NK-92 treated with Interleukin-12 subunit alpha and Interleukin-12 subunit beta, amount 100 ng/mL, for 24 hours (cell line): Measurements from ENCODE around the gene SAFB2.
"Not testable (repeated sequence)": the region's sequence is repeated elsewhere in the genome, so short reads cannot be mapped to it uniquely, and the experiment has no call there.

Experiments
- DNase-seq: peaks from one replicate; lab custom pipeline; 2025; lab: John Stamatoyannopoulos, UW

Gene SAFB2

DNA sequence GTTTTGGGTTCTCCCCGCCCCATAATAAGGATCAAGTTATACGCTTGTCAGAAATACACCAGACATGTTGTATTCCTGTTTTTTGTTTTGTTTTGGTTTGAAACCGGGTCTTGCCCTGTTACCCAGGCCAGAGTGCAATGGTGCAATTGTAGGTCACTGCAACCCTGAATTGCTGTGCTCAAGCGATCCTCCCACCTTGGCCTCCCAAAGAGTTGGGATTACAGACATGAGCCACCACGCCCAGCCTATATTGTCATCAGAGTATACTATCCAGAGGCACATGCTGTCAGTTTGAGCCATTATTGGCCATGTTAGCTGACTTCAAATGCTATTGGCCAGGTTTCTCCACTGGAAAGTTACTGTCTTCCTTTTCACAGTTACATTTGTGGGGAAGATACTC, 10.1 kb upstream of the SAFB2 start:
- no peak for DNase-seq

DNA sequence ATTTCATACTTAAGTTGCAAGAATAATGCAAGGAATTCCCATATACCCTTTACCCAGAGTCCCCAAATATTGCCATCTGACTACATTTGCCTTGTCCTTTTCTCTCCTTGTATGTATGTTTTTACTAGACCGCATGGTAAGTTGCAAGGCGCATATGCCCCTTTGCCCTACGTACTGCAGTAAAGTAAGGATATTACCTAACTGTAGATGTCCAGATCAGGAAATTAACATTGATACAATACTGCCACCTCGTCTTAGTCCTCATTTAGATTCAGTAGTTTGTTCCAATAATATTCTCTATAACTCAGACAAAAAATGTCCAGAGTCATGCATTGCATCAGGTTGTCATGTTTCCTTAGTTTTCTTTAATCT, 9.7 kb upstream of the SAFB2 start:
- DNase-seq: no peak

DNA sequence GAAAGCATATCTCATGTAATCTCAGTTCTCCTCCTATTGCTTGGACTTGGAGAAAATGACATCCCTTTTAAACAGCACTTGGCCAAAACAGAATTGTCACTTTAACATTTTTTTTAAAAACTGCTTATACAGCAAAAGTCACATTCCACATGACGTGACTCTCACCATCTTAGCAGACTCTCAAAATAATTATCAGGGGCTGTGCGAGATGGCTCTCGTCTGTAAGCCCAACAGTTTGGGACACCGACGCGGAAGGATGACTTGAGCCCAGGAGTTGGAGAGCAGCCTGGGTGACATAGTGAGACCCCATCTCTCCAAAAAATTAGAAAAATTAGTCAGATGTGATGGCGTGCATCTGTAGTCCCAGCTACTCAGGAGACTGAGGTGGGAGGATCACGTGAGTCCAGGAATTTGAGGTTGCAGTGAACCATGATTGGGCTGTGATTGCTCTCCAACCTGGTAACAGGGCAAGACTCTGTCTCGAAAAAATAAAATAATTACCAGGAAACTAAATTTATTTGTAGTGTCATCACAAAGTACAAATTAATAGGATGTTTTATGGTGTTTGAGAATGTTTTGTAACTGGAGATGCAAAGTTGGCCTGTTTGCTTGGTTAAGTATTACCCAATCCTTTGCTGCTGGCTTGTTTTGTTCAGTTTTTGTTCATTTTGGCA, 9.1 kb upstream of the SAFB2 start:
- DNase-seq: no peak

DNA sequence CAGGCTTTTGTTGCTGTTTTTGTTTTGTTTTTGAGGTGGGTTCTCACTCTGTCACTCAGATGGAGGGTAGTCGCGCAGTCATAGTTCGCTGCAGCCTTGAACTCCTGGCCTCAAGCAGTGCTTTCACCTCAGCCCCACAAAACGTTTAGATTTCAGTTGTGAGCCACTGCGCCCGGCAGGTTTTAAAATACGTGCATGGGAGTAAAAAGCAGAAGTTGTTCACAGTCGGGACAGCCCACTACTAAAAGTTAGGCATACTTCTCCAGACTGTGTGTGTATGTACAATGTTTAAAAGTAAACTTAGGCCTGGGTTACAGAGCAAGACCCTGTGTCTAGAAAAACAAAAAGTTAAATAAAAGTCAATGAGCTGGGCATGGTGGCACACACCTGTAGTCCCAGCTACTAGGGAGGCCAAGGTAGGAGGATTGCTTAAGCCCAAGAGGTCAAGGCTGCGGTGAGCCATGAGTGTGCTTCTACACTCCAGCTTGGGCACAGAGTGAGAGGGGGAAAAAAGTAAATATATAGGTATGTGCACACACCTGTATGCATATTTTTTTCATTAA, 6.4 kb upstream of the SAFB2 start:
- DNase-seq: no peak

DNA sequence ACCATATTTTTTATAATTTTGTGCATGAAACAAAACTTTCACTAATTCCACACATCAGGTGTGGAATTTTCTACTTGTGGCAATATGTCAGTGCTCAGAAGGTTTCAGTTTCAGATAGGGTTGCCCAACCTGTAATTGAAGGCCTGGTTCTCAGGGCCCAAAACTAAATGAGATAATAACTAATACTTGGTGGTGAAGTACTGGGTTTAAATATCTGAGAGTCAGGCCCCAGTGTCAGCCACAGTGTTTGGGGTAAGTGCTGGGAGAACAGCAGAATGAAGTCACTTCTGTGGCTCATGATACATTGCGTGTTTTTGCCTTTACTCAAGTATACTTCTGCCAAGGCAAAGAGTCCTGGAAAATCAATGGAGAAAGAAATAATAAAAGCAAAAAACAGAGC, 5.9 kb upstream of the SAFB2 start:
- DNase-seq: no peak

DNA sequence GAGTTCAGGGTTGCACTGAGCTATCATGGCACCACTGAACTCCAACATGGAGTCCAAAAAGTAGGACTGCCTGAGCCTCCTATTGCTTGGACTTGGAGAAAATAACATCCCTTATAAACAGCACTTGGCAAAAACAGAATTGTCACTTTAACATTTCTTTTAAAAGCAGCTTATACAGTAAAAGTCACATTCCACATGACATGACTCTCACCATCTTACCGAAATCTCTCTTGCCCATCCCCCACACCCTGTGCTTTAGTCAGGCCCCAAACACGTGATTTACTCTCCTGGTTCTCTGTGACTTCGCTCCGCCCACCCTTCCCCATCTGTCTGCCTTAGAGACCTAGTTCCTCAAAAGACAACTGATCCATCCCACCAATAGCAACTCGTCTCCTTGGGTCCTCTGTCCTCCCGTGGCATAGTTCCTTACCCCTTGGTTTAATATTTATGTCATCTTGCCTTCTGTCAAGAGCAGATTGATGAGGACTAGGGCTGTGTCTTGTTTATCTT, 4.9 kb upstream of the SAFB2 start:
- DNase-seq: no peak

DNA sequence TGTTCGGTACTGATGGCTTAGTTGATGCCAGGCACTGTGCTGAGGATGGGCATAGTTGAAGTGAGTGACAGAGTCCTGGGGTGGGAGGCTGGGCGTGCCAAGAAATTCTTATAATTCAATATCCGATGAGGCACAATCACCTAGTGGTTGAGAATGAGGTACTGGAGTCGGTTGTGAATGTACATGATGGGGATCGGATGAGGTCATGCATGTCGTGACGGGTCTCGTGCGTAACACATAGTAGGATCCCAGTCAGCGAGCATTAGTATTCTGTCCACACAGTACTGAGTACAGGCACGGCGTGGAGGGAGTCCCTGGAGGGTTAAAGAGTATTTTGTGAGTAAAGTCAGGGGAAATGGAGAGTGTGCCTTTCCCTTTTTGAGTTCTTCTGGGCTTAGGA, 3.1 kb upstream of the SAFB2 start:
- DNase-seq: no peak

DNA sequence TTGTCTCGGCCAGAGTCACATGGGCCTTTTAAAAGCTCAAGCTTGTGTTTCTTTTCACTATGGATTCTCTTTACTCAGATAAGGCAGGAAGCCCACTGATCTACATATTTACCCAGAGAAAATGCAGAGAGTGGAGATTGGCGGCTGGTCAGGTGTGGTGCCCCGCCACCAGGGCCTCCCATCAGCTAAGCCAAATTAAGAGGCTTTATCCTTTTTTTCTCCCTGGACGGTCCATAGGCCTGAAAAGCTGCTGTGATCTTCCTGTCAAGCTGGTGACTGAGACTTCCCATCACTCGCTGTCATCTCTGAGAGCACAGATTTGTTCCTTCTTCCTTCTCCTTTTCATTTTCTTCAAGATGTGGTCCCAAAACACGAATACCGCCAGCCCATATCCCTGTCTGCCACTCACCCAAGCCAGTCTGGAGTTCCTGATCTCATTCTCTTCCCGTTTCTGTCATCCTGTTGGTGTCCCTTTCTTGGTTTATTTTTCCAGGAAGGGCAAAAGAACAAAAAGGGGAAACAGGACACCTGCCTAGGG, 2.2 kb upstream of the SAFB2 start:
- no peak for DNase-seq

DNA sequence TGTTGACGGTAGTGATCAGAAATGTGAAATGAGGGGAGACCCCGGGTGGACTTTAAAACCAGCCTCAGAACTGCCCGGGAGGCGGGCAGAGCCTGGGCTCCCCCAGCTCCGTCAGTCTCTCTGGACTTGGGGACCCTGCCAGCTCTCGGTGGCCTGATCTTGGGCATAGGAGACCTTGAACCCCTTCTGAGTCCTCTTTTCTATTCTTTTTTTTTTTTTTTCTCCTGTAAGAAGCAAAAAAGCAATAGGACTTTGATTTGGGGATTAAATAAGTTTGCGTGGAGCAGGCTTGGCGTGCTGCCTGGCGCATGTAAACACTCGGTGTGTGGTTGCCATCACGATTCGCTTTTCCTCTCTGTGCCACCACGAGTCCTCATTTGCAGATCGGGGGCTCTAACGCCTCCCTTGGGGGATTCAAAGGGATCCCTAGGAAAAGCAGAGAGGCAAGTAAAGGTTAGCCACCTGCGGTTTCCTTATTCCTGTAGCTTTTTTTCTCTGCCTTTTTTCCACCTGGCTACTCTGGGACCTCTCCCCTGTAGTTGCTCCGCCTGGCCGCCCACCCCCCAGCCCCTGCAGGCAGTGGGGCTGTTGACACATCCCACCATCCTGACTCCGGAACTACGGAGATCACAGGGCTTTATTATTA, 1.6 kb upstream of the SAFB2 start:
- DNase-seq: no peak

DNA sequence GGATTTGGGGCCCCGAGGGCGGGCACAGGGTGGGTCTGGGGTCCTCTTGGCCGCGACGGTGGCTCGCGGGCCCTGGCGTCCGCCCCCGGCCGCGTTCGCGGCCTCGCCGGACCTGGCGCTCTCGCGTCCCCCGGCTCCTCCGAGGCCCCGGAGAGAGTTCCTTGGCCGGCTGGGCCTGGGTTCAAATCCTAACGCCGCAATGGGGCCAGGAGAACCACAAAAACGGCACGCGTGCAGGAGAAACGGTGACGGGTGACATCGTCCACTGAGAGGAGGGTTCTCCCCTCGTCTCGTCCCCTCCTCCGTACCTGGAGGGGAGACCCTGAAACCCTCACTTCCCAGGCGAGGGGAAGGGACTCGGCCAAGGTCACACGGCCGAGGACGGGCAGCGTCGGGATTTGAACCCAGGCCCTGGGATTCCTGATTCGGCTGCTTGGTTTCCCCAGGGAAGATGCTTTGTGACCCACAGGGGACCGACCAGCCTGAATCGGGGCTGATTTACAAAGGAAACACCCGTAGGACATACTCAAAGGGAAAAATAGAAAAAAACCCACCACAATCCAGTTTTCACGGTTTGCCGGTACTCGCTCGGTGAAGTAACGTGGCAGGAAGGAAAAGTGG, 931 bp upstream of the SAFB2 start:
- no peak for DNase-seq

DNA sequence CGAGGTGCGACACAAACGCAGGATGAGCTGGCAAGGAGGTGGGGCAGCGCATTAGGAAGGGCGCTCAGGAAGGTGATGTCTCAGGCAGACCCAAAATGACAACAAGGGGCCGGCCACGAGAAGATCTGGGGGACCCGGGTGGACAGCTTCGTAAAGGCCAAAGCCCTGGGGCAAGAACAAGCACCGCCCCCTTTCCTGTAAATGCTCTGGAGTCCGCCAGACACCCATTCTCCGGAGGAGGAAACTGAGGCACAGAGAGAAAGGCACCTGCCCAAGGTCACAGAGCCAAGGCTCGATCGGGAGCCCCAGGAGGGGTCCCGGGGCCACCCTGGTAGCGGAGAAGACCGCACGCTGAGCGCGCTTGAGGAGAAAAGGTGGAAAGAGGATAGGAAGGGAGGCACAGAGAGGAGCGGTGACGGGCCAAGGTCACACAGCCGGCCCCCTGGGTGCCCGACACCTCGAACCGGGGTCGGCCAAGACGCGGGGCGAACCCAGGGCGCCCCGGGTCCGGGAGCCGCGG, 571 bp downstream of the SAFB2 start:
- DNase-seq: peak; percentile 41

DNA sequence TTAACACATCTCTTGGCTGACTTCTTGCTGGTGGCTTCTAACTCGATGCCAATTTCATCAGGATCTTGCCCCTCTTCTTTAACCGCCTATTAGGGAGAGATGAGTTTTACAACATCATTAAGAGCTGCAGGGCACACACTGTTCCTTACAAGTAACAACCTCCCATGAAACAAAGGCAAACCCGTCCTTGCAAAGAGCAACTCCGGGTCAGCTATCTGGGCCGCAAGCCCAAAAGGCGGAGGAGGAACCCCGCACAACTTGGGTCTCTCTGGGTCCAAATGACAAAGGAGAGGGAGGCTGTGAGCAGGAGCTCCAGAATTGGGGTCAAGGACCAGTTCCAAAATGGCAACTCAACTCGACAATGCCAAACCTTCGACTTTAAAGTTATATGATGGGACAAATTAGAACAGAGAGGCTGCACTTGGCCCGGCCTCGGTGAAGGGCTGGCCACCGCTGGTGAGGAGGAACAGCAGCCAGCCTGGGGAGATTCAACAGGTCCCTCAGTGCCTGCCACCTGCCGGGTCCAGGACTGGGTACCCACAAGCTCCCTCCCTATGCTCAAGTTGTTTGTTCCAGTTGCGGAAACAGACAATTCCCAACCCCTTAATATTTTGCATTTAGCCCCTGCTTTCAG, 1.1 kb downstream of the SAFB2 start:
- no peak for DNase-seq

DNA sequence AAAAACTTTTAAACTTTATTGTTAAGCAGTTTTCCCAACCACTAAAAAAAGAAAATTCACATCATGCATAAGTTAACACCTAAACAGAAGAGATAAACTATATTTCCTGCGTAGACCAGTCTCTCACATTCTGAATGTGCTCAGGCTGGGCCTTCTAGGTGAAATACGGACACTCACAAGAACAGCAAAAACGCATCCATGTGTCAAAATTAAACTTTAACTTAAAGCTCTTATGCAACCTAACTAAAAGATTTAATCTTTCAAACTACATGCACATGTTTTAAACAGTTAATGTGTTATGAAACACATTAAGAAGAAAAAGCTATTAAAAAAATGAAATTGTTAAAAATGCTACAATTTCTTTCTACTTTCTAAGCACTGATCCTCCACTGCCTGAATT, 2.6 kb downstream of the SAFB2 start:
- no peak for DNase-seq

DNA sequence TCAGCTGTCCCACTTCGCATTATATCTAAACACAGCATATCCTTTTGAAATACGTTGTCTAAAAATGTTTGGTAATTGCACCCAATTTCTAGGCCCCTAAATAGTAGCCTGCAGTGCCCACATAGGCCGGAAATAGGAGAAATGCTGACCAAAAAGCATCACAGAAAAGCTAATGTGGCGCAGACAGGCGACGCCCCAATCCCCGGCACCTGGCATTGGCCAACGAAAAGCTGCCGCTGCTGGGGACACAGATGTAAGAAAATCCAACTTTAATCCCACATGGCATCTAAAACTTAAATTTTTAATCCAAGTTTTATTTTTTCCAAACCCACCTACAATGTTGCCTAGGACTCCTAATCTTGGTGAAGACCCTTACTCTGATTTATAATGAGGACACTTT, 4.0 kb downstream of the SAFB2 start:
- no peak for DNase-seq

DNA sequence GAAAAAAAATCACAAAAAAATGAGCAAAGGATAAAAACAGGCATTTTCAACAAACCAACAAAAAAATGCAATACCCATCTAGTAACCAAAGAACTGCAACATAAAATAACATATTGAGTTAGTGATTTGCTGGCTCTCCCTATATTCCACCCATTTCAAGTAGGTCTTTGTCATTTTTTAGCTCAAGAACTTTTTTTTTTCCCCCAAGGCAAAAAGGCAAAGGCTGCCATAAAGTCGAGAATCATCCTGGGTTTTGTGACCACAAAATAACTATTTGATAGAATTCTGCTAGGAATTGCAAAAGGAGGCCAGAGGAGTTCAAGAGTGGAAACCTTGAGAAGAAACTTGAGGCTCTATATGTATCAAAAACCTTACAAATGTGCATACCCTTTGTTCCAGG, 5.5 kb downstream of the SAFB2 start:
- DNase-seq: no peak

DNA sequence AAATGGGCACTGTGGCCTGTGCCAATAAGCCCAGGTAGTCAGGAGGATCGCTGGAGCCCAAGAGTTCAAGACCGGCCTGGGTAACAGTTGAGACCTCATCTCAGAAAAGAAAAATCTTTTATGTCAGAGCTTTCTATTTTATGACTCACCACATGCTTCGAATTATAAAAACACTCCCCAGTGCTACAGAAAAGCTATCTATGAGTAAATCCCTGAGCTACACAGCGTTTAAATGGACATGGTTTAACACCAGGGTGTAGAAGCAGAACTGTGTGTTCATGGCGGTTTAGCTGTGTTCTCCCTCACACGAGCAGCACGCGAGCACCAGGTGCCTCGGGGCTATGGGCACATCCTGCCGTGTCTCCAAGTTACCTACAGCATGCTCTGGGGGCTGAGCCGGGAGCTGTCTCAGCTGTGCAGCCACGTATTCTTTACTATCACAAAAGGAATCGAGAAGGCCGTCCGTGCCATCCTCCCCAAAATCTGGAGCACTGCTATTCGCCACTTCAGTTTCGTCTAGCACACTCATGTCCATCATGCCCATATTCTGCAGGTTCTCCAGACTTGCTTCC, 6.7 kb downstream of the SAFB2 start:
- no peak for DNase-seq

DNA sequence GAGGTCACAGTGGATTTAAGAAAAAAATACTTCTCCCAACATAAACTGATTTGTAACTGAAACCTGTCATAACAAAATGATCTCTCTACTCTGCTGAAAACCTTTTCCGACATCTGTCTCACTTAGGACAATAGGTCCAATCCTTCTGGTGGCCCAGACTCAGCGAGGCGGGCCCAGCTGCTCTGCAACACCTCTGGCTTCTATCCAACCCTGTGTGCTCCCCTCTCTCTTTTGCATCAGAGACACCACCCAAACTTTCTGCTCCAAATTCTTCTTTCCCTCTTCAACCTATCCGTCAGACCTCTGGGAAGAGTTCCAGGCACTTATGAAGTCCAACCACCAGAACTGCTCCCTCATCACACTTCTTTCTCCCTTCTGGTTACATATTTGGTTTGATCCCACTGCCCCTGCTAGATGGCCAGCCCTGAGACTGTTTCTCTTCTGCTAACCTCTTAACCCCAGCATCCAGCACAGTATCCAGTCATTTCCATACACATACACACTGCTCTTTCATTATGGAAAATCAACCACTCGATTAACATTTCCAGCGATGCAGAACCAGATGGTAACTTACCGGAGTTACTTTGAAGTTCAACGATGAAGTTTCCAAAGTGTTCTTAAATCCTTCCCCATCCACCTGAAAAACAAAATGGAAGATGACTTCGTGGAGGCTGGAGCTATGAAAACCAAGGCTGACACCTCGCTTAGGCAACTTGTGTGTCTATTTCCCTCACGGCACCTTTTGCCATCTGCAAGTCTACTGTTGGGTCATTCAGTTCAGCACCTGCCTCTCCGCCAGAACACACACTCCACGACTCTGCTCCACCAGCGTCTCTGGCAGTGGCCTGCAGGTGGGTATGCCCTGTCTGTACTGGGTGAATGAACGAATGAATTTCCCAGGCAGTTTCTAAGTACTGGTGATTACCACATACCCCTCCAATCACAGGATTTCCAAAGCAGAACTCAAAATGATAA, 9.4 kb downstream of the SAFB2 start:
- no peak for DNase-seq

DNA sequence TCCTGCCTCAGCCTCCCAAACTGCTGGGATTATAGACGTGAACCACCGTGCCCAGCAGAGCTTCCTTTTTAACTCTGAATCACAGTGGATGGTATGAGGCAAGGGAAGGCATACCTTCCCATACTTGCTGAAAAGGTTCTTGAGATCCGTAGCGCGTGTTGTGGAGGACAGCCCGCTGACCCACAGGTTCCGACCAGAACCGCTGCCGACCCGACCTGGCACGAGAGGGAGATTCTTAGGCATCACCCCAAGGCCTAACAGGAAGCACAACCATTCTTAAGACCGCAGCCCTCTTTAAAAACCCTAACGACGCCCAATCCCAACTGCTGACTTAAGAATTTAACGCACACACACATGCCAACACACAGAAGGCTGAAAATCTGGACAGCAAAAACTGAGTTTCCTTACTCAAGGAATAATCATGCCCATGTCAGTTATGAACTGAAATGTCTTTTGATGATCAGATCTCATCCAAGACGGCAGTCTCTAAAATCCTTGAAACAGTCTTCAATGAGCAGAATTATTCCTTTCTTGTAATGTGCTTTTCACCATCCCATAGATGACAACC, 12.6 kb downstream of the SAFB2 start:
- DNase-seq: no peak

DNA sequence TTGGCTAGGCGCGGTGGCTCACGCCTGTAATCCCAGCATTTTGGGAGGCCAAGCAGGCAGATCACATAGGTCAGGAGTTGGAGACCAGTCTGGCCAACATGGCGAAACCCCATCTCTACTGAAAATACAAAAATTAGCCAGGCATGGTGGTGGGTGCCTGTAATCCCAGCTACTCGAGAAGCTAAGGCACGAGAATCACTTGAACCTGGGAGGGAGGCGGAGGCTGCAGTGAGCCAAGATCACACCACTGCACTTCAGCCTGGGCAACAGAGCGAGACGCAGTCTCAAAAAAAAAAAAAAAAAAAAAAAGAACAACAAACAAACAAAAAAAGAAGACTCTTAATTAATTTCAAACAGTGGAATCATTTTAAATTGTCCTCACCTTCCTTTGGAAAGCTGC, 13.8 kb downstream of the SAFB2 start:
- DNase-seq: not testable (repeated sequence)

DNA sequence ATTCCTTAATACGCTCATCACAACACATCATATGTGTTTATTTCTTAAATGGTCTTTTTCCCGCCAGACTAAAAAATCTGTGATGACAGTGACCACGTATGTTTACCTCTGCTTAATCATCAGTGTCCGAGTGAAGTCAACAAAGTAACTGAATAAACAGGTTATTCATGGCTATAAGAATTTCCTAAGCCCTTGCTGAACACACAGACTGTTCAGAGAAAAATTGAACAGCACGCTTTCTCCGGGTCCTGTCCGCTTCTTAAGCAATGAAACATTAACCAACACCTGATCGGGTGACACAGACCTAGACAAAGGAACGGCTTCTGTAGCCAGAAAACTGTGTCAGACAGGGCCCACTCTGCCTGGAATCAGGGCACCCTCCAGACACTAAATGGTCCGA, 14.3 kb downstream of the SAFB2 start:
- no peak for DNase-seq
